22Rv1 (cell line): ENCODE results near the gene ZCCHC9.
"Not testable (repeated sequence)": the region's sequence is repeated elsewhere in the genome, so short reads cannot be mapped to it uniquely, and the experiment has no call there.

ENCODE experiments used
- H3K27ac ChIP-seq: fragments of 450-650 bp; 2 replicates; pipeline ENCODE4 v1.5.1; 2017
- CTCF ChIP-seq: fragments of 450-650 bp; IDR thresholded peaks from 2 replicates; pipeline ENCODE4 v1.5.1; 2017; ENCODE audit warnings: mild to moderate bottlenecking
- ZFX ChIP-seq: fragments of 450-650 bp; IDR thresholded peaks from 2 replicates; pipeline ENCODE4 v1.6.1; 2017; ENCODE audit warnings: antibody characterized with exemption, borderline replicate concordance

ZCCHC9 gene

GRCh38 chr5:81317536-81317935, 16.1 kb downstream of the ZCCHC9 start:
- TF ChIP-seq CTCF: no peak
- no peak for TF ChIP-seq ZFX

GRCh38 chr5:81326554-81326953, 25.2 kb downstream of the ZCCHC9 start:
- no peak overlapping the region for H3K27ac ChIP-seq
- no peak for TF ChIP-seq ZFX
- TF ChIP-seq CTCF: no peak

More at GRCh38 chr5:81317536-81317935, 16.1 kb downstream of the ZCCHC9 start:
- no peak overlapping the region for H3K27ac ChIP-seq

- TF ChIP-seq CTCF (no peak), ZFX (no peak)
- no peak overlapping the region for H3K27ac ChIP-seq
Observed at GRCh38 chr5:81334304-81335061, 33.1 kb downstream of the ZCCHC9 start.

- H3K27ac ChIP-seq: no peak overlapping the region
- no peak for TF ChIP-seq CTCF
- TF ChIP-seq ZFX: no peak
Observed at GRCh38 chr5:81335946-81336345, 34.6 kb downstream of the ZCCHC9 start.

GRCh38 chr5:81336556-81336955, 35.2 kb downstream of the ZCCHC9 start:
- no peak for TF ChIP-seq CTCF
- no peak for TF ChIP-seq ZFX
- H3K27ac ChIP-seq: no peak overlapping the region

- no peak overlapping the region for H3K27ac ChIP-seq
- no peak for TF ChIP-seq ZFX
- no peak for TF ChIP-seq CTCF
Observed at GRCh38 chr5:81337803-81338202, 36.4 kb downstream of the ZCCHC9 start.

GRCh38 chr5:81338213-81338612, 36.8 kb downstream of the ZCCHC9 start:
- not testable (repeated sequence) for H3K27ac ChIP-seq

- TF ChIP-seq ZFX (no peak), CTCF (no peak)
- H3K27ac ChIP-seq: no peak overlapping the region
Observed at GRCh38 chr5:81344736-81345135, 43.3 kb downstream of the ZCCHC9 start.
